HCT116 (cell line): ENCODE measurements around the gene DTX1. TPM values are rescaled to one million over a fixed set of nuclear protein-coding genes. Genes with fewer than 3 reads are reported as not detected.

Experiments
- ATAC-seq: fragments of 200-7000 bp; cut with Tn5 transposase; 2 replicates; pipeline ENCODE4 v1.9.1; 2020; ENCODE audit warnings: mild to moderate bottlenecking, moderate library complexity
- BruUV-seq: library from RNA; stranded (reverse); fragments of 400-500 nt; replicated peaks from 2 replicates; lab custom pipeline; 2021; lab: Mats Ljungman, UMichigan
- CTCF ChIA-PET: fragments of 300-600 bp; sonication (Branson Sonifier 250); formaldehyde crosslinking; loops from one replicate; lab custom pipeline; 2021; ENCODE audit warnings: antibody characterized with exemption; lab: Charles Lee
- POLR2A ChIA-PET: fragments of 300-600, 350-600 bp; sonication (Branson Sonifier 250); formaldehyde crosslinking; loops from one replicate; lab custom pipeline; 2021; ENCODE audit warnings: antibody characterized with exemption; lab: Charles Lee
- RAD21 ChIA-PET, 2 experiments: fragments of 300-600 bp; sonication (Branson Sonifier 250); formaldehyde crosslinking; loops; one replicate each; lab custom pipeline; 2023; ENCODE audit warnings: low total read pairs in 2 of 2; ENCODE audit not compliant: uncharacterized antibody in 2 of 2, unreplicated experiment in 2 of 2, low non-redundant PET in 1 of 2; lab: Charles Lee
- DNase-seq: peaks from one replicate; pipeline ENCODE4 v3.0.0-alpha.2; 2010; ENCODE audit warnings: low read depth, low spot score
- H2AFZ ChIP-seq: fragments of 200-600 bp; shearing (Covaris generic), sonication (generic); 2 replicates; pipeline ENCODE4 v1.6.1; 2017; ENCODE audit warnings: low read depth, mixed run types, mixed read lengths, antibody characterized with exemption, low read length; ENCODE audit not compliant: poor library complexity, severe bottlenecking
- H3K27ac ChIP-seq: 2 replicates; pipeline ENCODE4 v1.5.1; 2012; ENCODE audit warnings: low read depth, low read length
- H3K27me3 ChIP-seq: fragments of 200-600 bp; sonication (generic); 2 replicates; pipeline ENCODE4 v1.6.1; 2016; ENCODE audit warnings: mixed run types, low read length, mixed read lengths; ENCODE audit not compliant: insufficient read depth
- H3K36me3 ChIP-seq, 2 experiments: fragments of 200-500 bp in 1 of 2; fragments of 200-600 bp in 1 of 2; sonication (Bioruptor generic) in 1 of 2; sonication (generic) in 1 of 2; 2 replicates each; pipeline versions ENCODE4 v1.5.1 to v1.6.1; 2014 to 2016; ENCODE audit warnings: low read length in 2 of 2, inconsistent platforms in 1 of 2, mixed read lengths in 1 of 2, mixed run types in 1 of 2; ENCODE audit not compliant: insufficient read depth in 2 of 2, control insufficient read depth in 1 of 2
- H3K4me1 ChIP-seq, 2 experiments: fragments of 200-600 bp in 1 of 2; sonication (generic) in 1 of 2; 2 replicates each; pipeline versions ENCODE4 v1.5.1 to v1.6.1; 2012 to 2017; ENCODE audit warnings: low read length in 2 of 2, inconsistent platforms in 1 of 2, mild to moderate bottlenecking in 1 of 2, mixed read lengths in 1 of 2, mixed run types in 1 of 2, moderate library complexity in 1 of 2; ENCODE audit not compliant: insufficient read depth in 2 of 2, control insufficient read depth in 1 of 2
- H3K4me2 ChIP-seq: fragments of 200-600 bp; sonication (generic); 2 replicates; pipeline ENCODE4 v1.6.1; 2017; ENCODE audit warnings: mixed run types, low read length, mixed read lengths
- H3K4me3 ChIP-seq, 2 experiments: fragments of 200-600 bp in 1 of 2; sonication (generic) in 1 of 2; replicated peaks in 1 of 2; 2 replicates each; pipeline ENCODE4 v1.5.1; 2011 to 2016; ENCODE audit warnings: low read length in 2 of 2, control low read depth in 1 of 2, low read depth in 1 of 2, mild to moderate bottlenecking in 1 of 2, mixed read lengths in 1 of 2, mixed run types in 1 of 2
- H3K79me2 ChIP-seq: fragments of 200-600 bp; sonication (generic); 2 replicates; pipeline ENCODE4 v1.6.1; 2017; ENCODE audit warnings: mild to moderate bottlenecking, mixed run types, low read length, moderate library complexity, mixed read lengths; ENCODE audit not compliant: insufficient read depth
- H3K9ac ChIP-seq: fragments of 200-600 bp; sonication (generic); 2 replicates; pipeline ENCODE4 v1.6.1; 2016; ENCODE audit warnings: low read length, mixed read lengths
- H3K9me2 ChIP-seq: fragments of 200-600 bp; sonication (generic), shearing (Covaris generic); 2 replicates; pipeline ENCODE4 v1.6.1; 2017; ENCODE audit warnings: mixed run types, mild to moderate bottlenecking, moderate library complexity; ENCODE audit not compliant: insufficient read depth
- H3K9me3 ChIP-seq, 2 experiments: fragments of 200-500 bp in 1 of 2; fragments of 200-600 bp in 1 of 2; sonication (Bioruptor generic) in 1 of 2; sonication (generic) in 1 of 2; 2 replicates each; pipeline ENCODE4 v1.6.1; 2014 to 2017; ENCODE audit warnings: low read length in 2 of 2, mixed read lengths in 2 of 2, inconsistent platforms in 1 of 2, low read depth in 1 of 2, mild to moderate bottlenecking in 1 of 2, mixed run types in 1 of 2, moderate library complexity in 1 of 2; ENCODE audit not compliant: control insufficient read depth in 1 of 2, insufficient read depth in 1 of 2
- H4K20me1 ChIP-seq: fragments of 200-600 bp; sonication (generic), shearing (Covaris generic); 2 replicates; pipeline ENCODE4 v1.6.1; 2017; ENCODE audit warnings: mixed run types, mild to moderate bottlenecking, moderate library complexity; ENCODE audit not compliant: insufficient read depth
- CEBPB ChIP-seq: IDR thresholded peaks from 2 replicates; pipeline ENCODE4 v1.6.1; 2012; ENCODE audit warnings: low read depth
- RAD21 ChIP-seq: IDR thresholded peaks from 2 replicates; pipeline ENCODE4 v1.6.1; 2012; ENCODE audit warnings: low read depth, mild to moderate bottlenecking
- TCF7L2 ChIP-seq: IDR thresholded peaks from 2 replicates; pipeline ENCODE4 v1.7.0; 2011; ENCODE audit warnings: borderline replicate concordance, inconsistent platforms; ENCODE audit not compliant: insufficient read depth, insufficient read length; ENCODE audit errors: extremely low read depth
- YY1 ChIP-seq: IDR thresholded peaks from 2 replicates; pipeline ENCODE4 v1.6.1; 2011; ENCODE audit warnings: low read length, low read depth, moderate library complexity, mild to moderate bottlenecking; ENCODE audit not compliant: insufficient replicate concordance; ENCODE audit errors: extremely low read depth
- intact Hi-C: fragments of 100-400 bp; cut with micrococcal nuclease; formaldehyde crosslinking; loops from 2 replicates; pipeline ENCODE4 v1.10.0; 2022
- total RNA-seq: library from RNA; stranded (reverse); gene quantifications from one replicate; pipeline ENCODE4 v1.2.1, GENCODE V29; 2021; ENCODE audit not compliant: unreplicated experiment

DTX1 gene
- total RNA-seq, 1 experiment from 2014 or later: not detected

- ATAC-seq: no peak
- no peak for TF ChIP-seq YY1
- no peak for TF ChIP-seq CEBPB
- TF ChIP-seq RAD21: no peak
- H3K27ac ChIP-seq: no peak overlapping the region
- H2AFZ ChIP-seq: no peak overlapping the region
- ChIA-PET RAD21 (no interaction called here), POLR2A (no interaction called here), CTCF (interaction anchor here (1.2 kb wide), 1 partner anchor 24 kb away, joined by 3 read pairs; the partner anchor contains the start of gene RASAL1)
- DNase-seq: no peak
- H3K4me2 ChIP-seq: no peak overlapping the region
- no peaks in the 10 kb centered on the region; a peak in 1 of 4 replicates for H3K4me1 ChIP-seq
- no peaks in the 10 kb centered on the region for H3K9me3 ChIP-seq
- H4K20me1 ChIP-seq: no peaks in the 10 kb centered on the region
- H3K36me3 ChIP-seq: no peaks in the 10 kb centered on the region
- no peak overlapping the region for H3K4me3 ChIP-seq
- H3K27me3 ChIP-seq: no peaks in the 10 kb centered on the region
- no peaks in the 10 kb centered on the region for H3K9me2 ChIP-seq
- no peak overlapping the region for H3K9ac ChIP-seq
- no peaks in the 10 kb centered on the region for H3K79me2 ChIP-seq
- intact Hi-C loops: no loop called here
- BruUV-seq: no TSS peak
These were observed 54.7 kb downstream of the DTX1 start for GRCh38 chr12:113111247-113111646.

- H3K79me2 ChIP-seq: no peaks in the 10 kb centered on the region
- intact Hi-C loops: no loop called here
- no peaks in the 10 kb centered on the region for H3K36me3 ChIP-seq
- no peaks in the 10 kb centered on the region for H3K27me3 ChIP-seq
- no peak overlapping the region for H3K4me2 ChIP-seq
- ChIA-PET CTCF (no interaction called here), POLR2A (no interaction called here), RAD21 (no interaction called here)
- ATAC-seq (no peak), DNase-seq (no peak)
- no peaks in the 10 kb centered on the region; a peak in 1 of 4 replicates for H3K4me1 ChIP-seq
- H4K20me1 ChIP-seq: no peaks in the 10 kb centered on the region
- H3K4me3 ChIP-seq: no peak overlapping the region
- H2AFZ ChIP-seq: no peak overlapping the region
- no peaks in the 10 kb centered on the region for H3K9me2 ChIP-seq
- no TSS peak for BruUV-seq
- no peak overlapping the region for H3K27ac ChIP-seq
- TF ChIP-seq TCF7L2: no peak
- H3K9ac ChIP-seq: no peak overlapping the region
- no peaks in the 10 kb centered on the region for H3K9me3 ChIP-seq
These were observed 55.7 kb downstream of the DTX1 start for GRCh38 chr12:113112043-113112899.
